HepG2 (cell line): ENCODE measurements around the gene USE1. TPM values are rescaled to one million over a fixed set of nuclear protein-coding genes. Genes with fewer than 3 reads are reported as not detected.

Source experiments
- CBFB ChIP-seq: sonication (generic); formaldehyde crosslinking; IDR thresholded peaks from 2 replicates; pipeline ENCODE4 v1.4.0; 2020; ENCODE audit warnings: missing genetic modification reagents
- CEBPG ChIP-seq: IDR thresholded peaks from 2 replicates; pipeline ENCODE4 v1.6.1; 2016
- FOXK2 ChIP-seq: fragments of 450-650 bp; IDR thresholded peaks from 2 replicates; pipeline ENCODE4 v1.6.1; 2016
- FOXO1 ChIP-seq: sonication (generic); formaldehyde crosslinking; IDR thresholded peaks from 2 replicates; pipeline ENCODE4 v1.4.0; 2020; ENCODE audit warnings: missing genetic modification reagents
- HNF4A ChIP-seq: sonication (generic); formaldehyde crosslinking; IDR thresholded peaks from 2 replicates; pipeline ENCODE4 v1.4.0; 2020; ENCODE audit warnings: missing genetic modification reagents
- HOXA5 ChIP-seq: sonication (generic); formaldehyde crosslinking; IDR thresholded peaks from 2 replicates; pipeline ENCODE4 v1.4.0; 2020; ENCODE audit warnings: missing genetic modification reagents
- MED13 ChIP-seq: sonication (generic); formaldehyde crosslinking; IDR thresholded peaks from 2 replicates; pipeline ENCODE4 v1.5.0; 2020; ENCODE audit warnings: missing genetic modification reagents
- MTF1 ChIP-seq: sonication (generic); formaldehyde crosslinking; IDR thresholded peaks from 2 replicates; pipeline ENCODE4 v1.5.0; 2020; ENCODE audit warnings: missing genetic modification reagents
- NFKBIZ ChIP-seq: IDR thresholded peaks from 2 replicates; pipeline ENCODE4 v1.6.1; 2018; ENCODE audit warnings: missing genetic modification reagents, missing compliant biosample characterization
- NKX3-1 ChIP-seq: sonication (generic); formaldehyde crosslinking; IDR thresholded peaks from 2 replicates; pipeline ENCODE4 v1.5.0; 2020; ENCODE audit warnings: missing genetic modification reagents
- RBM22 ChIP-seq: fragments of 200-400 bp; formaldehyde crosslinking; optimal IDR thresholded peaks from 2 replicates; pipeline ENCODE3; 2017; ENCODE audit warnings: mild to moderate bottlenecking, low read length, moderate library complexity
- SP4 ChIP-seq: sonication (generic); formaldehyde crosslinking; IDR thresholded peaks from 2 replicates; pipeline ENCODE4 v1.8.1; 2023; ENCODE audit warnings: mild to moderate bottlenecking, missing genetic modification reagents
- TIGD3 ChIP-seq: sonication (generic); formaldehyde crosslinking; IDR thresholded peaks from 2 replicates; pipeline ENCODE4 v1.5.1; 2020; ENCODE audit warnings: mild to moderate bottlenecking, missing genetic modification reagents, borderline replicate concordance
- ZBTB21 ChIP-seq: sonication (generic); formaldehyde crosslinking; IDR thresholded peaks from 2 replicates; pipeline ENCODE4 v1.4.0; 2020; ENCODE audit warnings: missing genetic modification reagents
- ZBTB42 ChIP-seq: sonication (generic); formaldehyde crosslinking; IDR thresholded peaks from 2 replicates; pipeline ENCODE4 v1.5.0; 2020; ENCODE audit warnings: mild to moderate bottlenecking, missing genetic modification reagents
- ZFP36 ChIP-seq: fragments of 150-350 bp; IDR thresholded peaks from 2 replicates; pipeline ENCODE4 v1.6.1; 2018; ENCODE audit warnings: borderline replicate concordance, low read length, low read depth; ENCODE audit not compliant: partially characterized antibody
- ZFYVE20 ChIP-seq: sonication (generic); formaldehyde crosslinking; IDR thresholded peaks from 2 replicates; pipeline ENCODE4 v1.8.0; 2023; ENCODE audit warnings: low read depth, mild to moderate bottlenecking, moderate library complexity, missing genetic modification reagents, borderline replicate concordance
- ZNF121 ChIP-seq: sonication (generic); formaldehyde crosslinking; IDR thresholded peaks from 2 replicates; pipeline ENCODE4 v1.5.0; 2020; ENCODE audit warnings: mild to moderate bottlenecking, missing genetic modification reagents
- ZNF224 ChIP-seq: sonication (generic); formaldehyde crosslinking; IDR thresholded peaks from 2 replicates; pipeline ENCODE4 v1.5.0; 2020; ENCODE audit warnings: mild to moderate bottlenecking, missing genetic modification reagents
- ZNF274 ChIP-seq: sonication (generic); formaldehyde crosslinking; IDR thresholded peaks from 2 replicates; pipeline ENCODE4 v1.5.1; 2020; ENCODE audit warnings: mild to moderate bottlenecking, missing genetic modification reagents
- ZNF34 ChIP-seq: sonication (generic); formaldehyde crosslinking; IDR thresholded peaks from 2 replicates; pipeline ENCODE4 v1.4.0; 2020; ENCODE audit warnings: mild to moderate bottlenecking, missing genetic modification reagents, borderline replicate concordance
- ZNF362 ChIP-seq: sonication (generic); formaldehyde crosslinking; IDR thresholded peaks from 2 replicates; pipeline ENCODE4 v1.4.0; 2020; ENCODE audit warnings: missing genetic modification reagents, mild to moderate bottlenecking, borderline replicate concordance
- ZNF615 ChIP-seq: sonication (generic); formaldehyde crosslinking; IDR thresholded peaks from 2 replicates; pipeline ENCODE4 v1.5.0; 2020; ENCODE audit warnings: mild to moderate bottlenecking, missing genetic modification reagents, borderline replicate concordance
- ZNF788 ChIP-seq: sonication (generic); formaldehyde crosslinking; IDR thresholded peaks from 2 replicates; pipeline ENCODE4 v1.5.0; 2020; ENCODE audit warnings: mild to moderate bottlenecking, missing genetic modification reagents, borderline replicate concordance
- polyA plus RNA-seq, 8 experiments: library from polyadenylated mRNA; depleted of rRNA in 3 of 8; stranded (reverse) in 7 of 8; unstranded in 1 of 8; fragments of >200 nt; fragmentation: Illumina TruSeq in 4 of 8; extraction: Trizol in 4 of 8; gene quantifications; 2 replicates each; pipeline versions ENCODE4 v1.2.1 to v1.2.3, GENCODE V29; 2011 to 2016; ENCODE audit warnings: low read depth in 4 of 8, missing spikeins in 1 of 8, mixed read lengths in 1 of 8; ENCODE audit not compliant: insufficient read depth in 1 of 8
- total RNA-seq, 5 experiments: library from RNA; depleted of rRNA; stranded (reverse); fragments of >200 nt; fragmentation: Illumina TruSeq; extraction: Trizol; gene quantifications; 2 replicates each; pipeline ENCODE4 v1.2.3, GENCODE V29; 2016; ENCODE audit warnings: low read depth in 1 of 5
- TF ChIP-seq, protein P1 (sequence below): sonication (generic); formaldehyde crosslinking; IDR thresholded peaks from 2 replicates; pipeline ENCODE4 v1.8.0; 2022; ENCODE audit warnings: mild to moderate bottlenecking, missing genetic modification reagents, borderline replicate concordance
- TF ChIP-seq, protein P2 (sequence below): sonication (generic); formaldehyde crosslinking; IDR thresholded peaks from 2 replicates; pipeline ENCODE4 v1.4.0; 2020; ENCODE audit warnings: low read depth, mild to moderate bottlenecking, missing genetic modification reagents
- TF ChIP-seq, protein P3 (sequence below): sonication (generic); formaldehyde crosslinking; IDR thresholded peaks from 2 replicates; pipeline ENCODE4 v1.4.0; 2020; ENCODE audit warnings: mild to moderate bottlenecking, missing genetic modification reagents

USE1 gene
- total and polyA plus RNA-seq, 2 of the 13 experiments (the other 11 are each of a cell fraction or from before 2014, with no cell fraction given), result 9.9 to 17.6 TPM

- TF ChIP-seq ZFYVE20 (CRISPR knock-in tag) (no peak), ZNF121 (CRISPR knock-in tag) (peak; percentile 79), TIGD3 (CRISPR knock-in tag) (no peak), SP4 (CRISPR knock-in tag) (peak; percentile 80), ZFP36 (no peak), HOXA5 (CRISPR knock-in tag) (peak; percentile 70; the same call in 1 of the 2 replicates), HNF4A (peak; percentile 95), FOXO1 (CRISPR knock-in tag) (peak; percentile 79), ZNF615 (CRISPR knock-in tag) (0 out of 2 replicates have a peak, but pooled peaks have one; percentile 68), CBFB (peak; percentile 100), ZNF34 (peak; percentile 94), RBM22 (no peak), MED13 (peak; percentile 82; the same call in 1 of the 2 replicates), MTF1 (no peak), ZBTB21 (0 out of 2 replicates have a peak, but pooled peaks have one; percentile 10), NKX3-1 (no peak), FOXK2 (no peak), NFKBIZ (CRISPR knock-in tag) (peak; percentile 63), ZNF224 (peak; percentile 55; the same call in 1 of the 2 replicates), ZBTB42 (no peak), ZNF788 (CRISPR knock-in tag) (peak; percentile 88; the same call in 1 of the 2 replicates), CEBPG (CRISPR knock-in tag) (peak; percentile 39; the same call in 1 of the 2 replicates), ZNF362 (CRISPR knock-in tag) (peak; percentile 75), ZNF274 (CRISPR knock-in tag) (no peak; the same call in 1 of the 2 replicates)
- TF ChIP-seq, protein P1, sequence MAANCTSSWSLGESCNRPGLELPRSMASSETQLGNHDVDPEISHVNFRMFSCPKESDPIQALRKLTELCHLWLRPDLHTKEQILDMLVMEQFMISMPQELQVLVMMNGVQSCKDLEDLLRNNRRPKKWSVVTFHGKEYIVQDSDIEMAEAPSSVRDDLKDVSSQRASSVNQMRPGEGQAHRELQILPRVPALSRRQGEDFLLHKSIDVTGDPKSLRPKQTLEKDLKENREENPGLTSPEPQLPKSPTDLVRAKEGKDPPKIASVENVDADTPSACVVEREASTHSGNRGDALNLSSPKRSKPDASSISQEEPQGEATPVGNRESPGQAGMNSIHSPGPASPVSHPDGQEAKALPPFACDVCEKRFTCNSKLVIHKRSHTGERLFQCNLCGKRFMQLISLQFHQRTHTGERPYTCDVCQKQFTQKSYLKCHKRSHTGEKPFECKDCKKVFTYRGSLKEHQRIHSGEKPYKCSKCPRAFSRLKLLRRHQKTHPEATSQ (CRISPR knock-in tag), result peak; percentile 75
- TF ChIP-seq, protein P2, sequence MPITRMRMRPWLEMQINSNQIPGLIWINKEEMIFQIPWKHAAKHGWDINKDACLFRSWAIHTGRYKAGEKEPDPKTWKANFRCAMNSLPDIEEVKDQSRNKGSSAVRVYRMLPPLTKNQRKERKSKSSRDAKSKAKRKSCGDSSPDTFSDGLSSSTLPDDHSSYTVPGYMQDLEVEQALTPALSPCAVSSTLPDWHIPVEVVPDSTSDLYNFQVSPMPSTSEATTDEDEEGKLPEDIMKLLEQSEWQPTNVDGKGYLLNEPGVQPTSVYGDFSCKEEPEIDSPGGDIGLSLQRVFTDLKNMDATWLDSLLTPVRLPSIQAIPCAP (CRISPR knock-in tag), result no peak
- TF ChIP-seq, protein P3, sequence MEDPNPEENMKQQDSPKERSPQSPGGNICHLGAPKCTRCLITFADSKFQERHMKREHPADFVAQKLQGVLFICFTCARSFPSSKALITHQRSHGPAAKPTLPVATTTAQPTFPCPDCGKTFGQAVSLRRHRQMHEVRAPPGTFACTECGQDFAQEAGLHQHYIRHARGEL (CRISPR knock-in tag), result 0 out of 2 replicates have a peak, but pooled peaks have one; percentile 69
Observed at GRCh38 chr19:17248011-17248776, 33.0 kb downstream of the USE1 start (continued).
